Activated CD4-positive, alpha-beta memory T cell treated with anti-CD3 and anti-CD28 coated beads for 36 hours (primary cell): Measurements from ENCODE around the gene SETD1A. TPM values are rescaled to one million over a fixed set of nuclear protein-coding genes. Genes with fewer than 3 reads are reported as not detected.
A peak's percentile ranks its signal among the peaks of the same experiment; 100 is the strongest.

Experiments used
- CTCF ChIA-PET: fragments of 350-600 bp; sonication (Branson Sonifier 250); formaldehyde crosslinking; loops from one replicate; lab custom pipeline; 2021; ENCODE audit warnings: antibody characterized with exemption, inconsistent platforms; lab: Charles Lee
- POLR2A ChIA-PET: fragments of 350-600 bp; sonication (Branson Sonifier 250); formaldehyde crosslinking; loops from one replicate; lab custom pipeline; 2021; ENCODE audit warnings: antibody characterized with exemption; lab: Charles Lee
- DNase-seq: peaks from one replicate; pipeline ENCODE4 v3.0.0-alpha.2; 2020
- H3K27ac Mint-ChIP-seq: one replicate; pipeline ENCODE4 v1.8.0; 2021; ENCODE audit warnings: mixed read lengths
- H3K27me3 Mint-ChIP-seq: one replicate; pipeline ENCODE4 v1.8.0; 2021; ENCODE audit warnings: mixed read lengths
- H3K36me3 Mint-ChIP-seq: one replicate; pipeline ENCODE4 v1.8.0; 2021; ENCODE audit warnings: mixed read lengths
- H3K4me1 Mint-ChIP-seq: one replicate; pipeline ENCODE4 v1.8.0; 2021; ENCODE audit warnings: low read depth, mixed read lengths
- H3K4me3 Mint-ChIP-seq: one replicate; pipeline ENCODE4 v1.8.0; 2021; ENCODE audit warnings: mild to moderate bottlenecking, mixed read lengths
- H3K9me3 Mint-ChIP-seq: one replicate; pipeline ENCODE4 v1.8.0; 2021; ENCODE audit warnings: mixed read lengths
- intact Hi-C: fragments of 100-400 bp; cut with micrococcal nuclease; formaldehyde crosslinking; loops from one replicate; pipeline ENCODE4 v1.15.1; 2023
- total RNA-seq, 2 experiments: library from RNA; stranded (reverse); gene quantifications; one replicate each; pipeline ENCODE4 v1.2.3, GENCODE V29; 2021

The SETD1A gene
- 10 to 100 TPM; 16.4 to 17.4 TPM for total RNA-seq

- intact Hi-C loops, result loop anchor here (1.0 to 5.0 kb wide), 7 partner anchors 35 to 912 kb away; partner anchors contain the start of genes VKORC1, ZNF646 and ZNF668
- Mint-ChIP-seq H3K4me3 (peak within 1 kb of the TSS; percentile 92), H3K27ac (peak within 1 kb of the TSS; percentile 99), H3K36me3 (peaks cover 33% of the 10 kb centered on the region), H3K27me3 (no peaks in the 10 kb centered on the region), H3K9me3 (no peaks in the 10 kb centered on the region), H3K4me1 (peaks cover 26% of the 10 kb centered on the region)
- POLR2A ChIA-PET, result interaction anchor here (0.9 to 1.1 kb wide), 2 partner anchors 116 to 184 kb away, joined by 3 to 5 read pairs; partner anchors contain the start of genes ZNF646 and ZNF668
- peak; percentile 97 for DNase-seq
- CTCF ChIA-PET, result no interaction called here
Observed at GRCh38 chr16:30957456-30958174, at the start of gene SETD1A. Gene SETD1A, plus strand, starts transcription at chr16:30957754. Its CDS starts 978 bp downstream, at chr16:30958732.

- DNase-seq, result no peak
- intact Hi-C loops, result no loop called here
- peaks cover 8% of the 10 kb centered on the region for H3K4me1 Mint-ChIP-seq
- CTCF ChIA-PET, result interaction anchor here (0.9 to 1.9 kb wide), 2 partner anchors 31 to 65 kb away, joined by 3 to 5 read pairs; no protein-coding TSS in a partner anchor
- H3K27me3 Mint-ChIP-seq, result no peaks in the 10 kb centered on the region
- POLR2A ChIA-PET, result no interaction called here
- no peaks in the 10 kb centered on the region for H3K36me3 Mint-ChIP-seq
- no peak overlapping the region for H3K27ac Mint-ChIP-seq
- H3K9me3 Mint-ChIP-seq, result no peaks in the 10 kb centered on the region
- H3K4me3 Mint-ChIP-seq, result no peak overlapping the region
Observed at GRCh38 chr16:30910427-30911029, 47.0 kb upstream of the SETD1A start.

GRCh38 chr16:30912794-30913412 is 44.7 kb upstream of the SETD1A start:
- ChIA-PET CTCF (interaction anchor here (2.1 to 3.3 kb wide), 2 partner anchors 11 to 68 kb away, joined by 7 to 16 read pairs; no protein-coding TSS in a partner anchor), POLR2A (no interaction called here)
- Mint-ChIP-seq H3K27me3 (no peaks in the 10 kb centered on the region), H3K27ac (no peak overlapping the region), H3K9me3 (no peaks in the 10 kb centered on the region), H3K4me3 (no peak overlapping the region), H3K36me3 (no peaks in the 10 kb centered on the region), H3K4me1 (peaks cover 1% of the 10 kb centered on the region)
- DNase-seq, result no peak
- intact Hi-C loops, result no loop called here

GRCh38 chr16:30914830-30915229 is 42.7 kb upstream of the SETD1A start:
- Mint-ChIP-seq H3K4me1 (no peaks in the 10 kb centered on the region), H3K27me3 (no peaks in the 10 kb centered on the region), H3K27ac (no peak overlapping the region), H3K9me3 (no peaks in the 10 kb centered on the region), H3K36me3 (no peaks in the 10 kb centered on the region), H3K4me3 (no peak overlapping the region)
- intact Hi-C loops, result no loop called here
- no peak for DNase-seq
- POLR2A ChIA-PET, result no interaction called here
- CTCF ChIA-PET, result interaction anchor here (0.6 to 3.3 kb wide), 3 partner anchors 13 to 70 kb away, joined by 4 to 16 read pairs (median 6); no protein-coding TSS in a partner anchor

GRCh38 chr16:30918614-30919013 is 38.9 kb upstream of the SETD1A start:
- Mint-ChIP-seq H3K36me3 (no peaks in the 10 kb centered on the region), H3K4me1 (no peaks in the 10 kb centered on the region), H3K4me3 (no peak overlapping the region), H3K27me3 (no peaks in the 10 kb centered on the region), H3K27ac (no peak overlapping the region), H3K9me3 (no peaks in the 10 kb centered on the region)
- CTCF ChIA-PET, result interaction anchor here (0.6 to 3.0 kb wide), 6 partner anchors 17 to 252 kb away, joined by 3 to 18 read pairs (median 3); no protein-coding TSS in a partner anchor
- intact Hi-C loops, result no loop called here
- no peak for DNase-seq
- POLR2A ChIA-PET, result interaction anchor here (0.6 kb wide), 1 partner anchor 107 kb away, joined by 3 read pairs; no protein-coding TSS in a partner anchor

GRCh38 chr16:30920891-30921290 is 36.7 kb upstream of the SETD1A start:
- no peaks in the 10 kb centered on the region for H3K9me3 Mint-ChIP-seq
- H3K4me1 Mint-ChIP-seq, result peaks cover 4% of the 10 kb centered on the region
- ChIA-PET CTCF (interaction anchor here (2.6 kb wide), 1 partner anchor 75 kb away, joined by 26 read pairs; no protein-coding TSS in a partner anchor), POLR2A (no interaction called here)
- no peak overlapping the region for H3K27ac Mint-ChIP-seq
- intact Hi-C loops, result loop anchor here (1.0 to 10.0 kb wide), 2 partner anchors 77 to 546 kb away; partner anchors contain the start of genes MYL11 and TBC1D10B
- H3K36me3 Mint-ChIP-seq, result peaks cover under 1% of the 10 kb centered on the region
- no peak overlapping the region for H3K4me3 Mint-ChIP-seq
- no peak for DNase-seq
- no peaks in the 10 kb centered on the region for H3K27me3 Mint-ChIP-seq

GRCh38 chr16:30921459-30921747 is 36.2 kb upstream of the SETD1A start:
- no peaks in the 10 kb centered on the region for H3K9me3 Mint-ChIP-seq
- H3K27ac Mint-ChIP-seq, result peak overlapping the region; percentile 100
- H3K4me3 Mint-ChIP-seq, result peak overlapping the region; percentile 99
- intact Hi-C loops, result loop anchor here (1.0 to 10.0 kb wide), 2 partner anchors 77 to 547 kb away; partner anchors contain the start of genes MYL11 and TBC1D10B
- peaks cover 3% of the 10 kb centered on the region for H3K36me3 Mint-ChIP-seq
- no peak for DNase-seq
- peaks cover 7% of the 10 kb centered on the region for H3K4me1 Mint-ChIP-seq
- ChIA-PET POLR2A (interaction anchor here (1.4 kb wide), 1 partner anchor 20 kb away, joined by 3 read pairs; no protein-coding TSS in a partner anchor), CTCF (interaction anchor here (2.6 kb wide), 1 partner anchor 76 kb away, joined by 26 read pairs; no protein-coding TSS in a partner anchor)
- no peaks in the 10 kb centered on the region for H3K27me3 Mint-ChIP-seq

GRCh38 chr16:30921748-30922419 is 35.7 kb upstream of the SETD1A start:
- ChIA-PET POLR2A (interaction anchor here (1.4 kb wide), 1 partner anchor 20 kb away, joined by 3 read pairs; no protein-coding TSS in a partner anchor), CTCF (interaction anchor here (0.7 to 2.6 kb wide), 4 partner anchors 20 to 107 kb away, joined by 5 to 26 read pairs (median 14); no protein-coding TSS in a partner anchor)
- Mint-ChIP-seq H3K36me3 (peaks cover 3% of the 10 kb centered on the region), H3K27me3 (no peaks in the 10 kb centered on the region), H3K27ac (peak overlapping the region; percentile 100), H3K4me1 (peaks cover 7% of the 10 kb centered on the region), H3K9me3 (no peaks in the 10 kb centered on the region), H3K4me3 (peak overlapping the region; percentile 99)
- peak; percentile 92 for DNase-seq
- intact Hi-C loops, result loop anchor here (1.0 to 10.0 kb wide), 15 partner anchors 20 to 947 kb away; partner anchors contain the start of genes ARMC5, CFAP119, FBRS and MYL11

GRCh38 chr16:30922420-30922959 is 35.1 kb upstream of the SETD1A start:
- peak overlapping the region; percentile 99 for H3K4me3 Mint-ChIP-seq
- DNase-seq, result peak; percentile 100
- H3K27ac Mint-ChIP-seq, result peak overlapping the region; percentile 100
- no peaks in the 10 kb centered on the region for H3K27me3 Mint-ChIP-seq
- H3K36me3 Mint-ChIP-seq, result peaks cover 3% of the 10 kb centered on the region
- intact Hi-C loops, result loop anchor here (1.0 to 10.0 kb wide), 14 partner anchors 20 to 946 kb away; partner anchors contain the start of genes ARMC5, CFAP119, FBRS and MYL11
- H3K4me1 Mint-ChIP-seq, result peaks cover 10% of the 10 kb centered on the region
- ChIA-PET CTCF (interaction anchor here (0.7 to 1.1 kb wide), 3 partner anchors 19 to 108 kb away, joined by 5 to 21 read pairs (median 6); no protein-coding TSS in a partner anchor), POLR2A (interaction anchor here (1.4 kb wide), 1 partner anchor 21 kb away, joined by 3 read pairs; no protein-coding TSS in a partner anchor)
- no peaks in the 10 kb centered on the region for H3K9me3 Mint-ChIP-seq

- Mint-ChIP-seq H3K4me3 (peak overlapping the region; percentile 99), H3K27me3 (no peaks in the 10 kb centered on the region), H3K9me3 (no peaks in the 10 kb centered on the region), H3K4me1 (peaks cover 10% of the 10 kb centered on the region), H3K36me3 (peaks cover 3% of the 10 kb centered on the region), H3K27ac (peak overlapping the region; percentile 100)
- CTCF ChIA-PET, result interaction anchor here (1.1 kb wide), 1 partner anchor 78 kb away, joined by 21 read pairs; no protein-coding TSS in a partner anchor
- POLR2A ChIA-PET, result no interaction called here
- intact Hi-C loops, result loop anchor here (1.0 to 10.0 kb wide), 14 partner anchors 20 to 946 kb away; partner anchors contain the start of genes ARMC5, CFAP119, FBRS and MYL11
- DNase-seq, result peak; percentile 98
Observed at GRCh38 chr16:30922960-30923535, 34.5 kb upstream of the SETD1A start.
